Measurements from ENCODE around the gene MYBPC3. TPM values are rescaled to one million over a fixed set of nuclear protein-coding genes. Genes with fewer than 3 reads are reported as not detected.

The MYBPC3 gene
- total and polyA plus RNA-seq, 2 donors (not counting 1 experiment from before 2014, with no cell fraction given), result not detected

DNA sequence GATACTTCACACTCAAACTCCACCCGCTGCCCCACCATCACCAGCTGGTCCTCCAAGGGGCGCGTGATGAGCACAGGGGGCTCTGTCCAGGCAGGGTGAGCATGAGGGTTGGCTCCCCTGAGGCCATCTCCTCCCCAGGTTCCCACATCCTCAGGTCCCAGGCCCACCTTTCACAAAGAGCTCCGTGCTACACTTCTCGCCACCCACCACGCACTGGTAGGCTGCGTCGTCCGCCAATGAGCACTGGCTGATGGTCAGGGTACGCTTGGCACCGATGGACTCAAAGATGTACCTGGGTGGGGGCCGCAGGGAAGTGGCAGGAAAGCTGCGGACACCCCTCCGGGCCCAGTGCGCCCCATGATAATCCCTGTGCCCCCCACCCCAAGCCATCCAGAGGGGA, 9.6 kb downstream of the MYBPC3 start:
- no peak for TF ChIP-seq EZH2 (IDR thresholded peaks at IDR 0.05; ENCODE audit: low read length, missing control alignments)
- TF ChIP-seq, protein P1, sequence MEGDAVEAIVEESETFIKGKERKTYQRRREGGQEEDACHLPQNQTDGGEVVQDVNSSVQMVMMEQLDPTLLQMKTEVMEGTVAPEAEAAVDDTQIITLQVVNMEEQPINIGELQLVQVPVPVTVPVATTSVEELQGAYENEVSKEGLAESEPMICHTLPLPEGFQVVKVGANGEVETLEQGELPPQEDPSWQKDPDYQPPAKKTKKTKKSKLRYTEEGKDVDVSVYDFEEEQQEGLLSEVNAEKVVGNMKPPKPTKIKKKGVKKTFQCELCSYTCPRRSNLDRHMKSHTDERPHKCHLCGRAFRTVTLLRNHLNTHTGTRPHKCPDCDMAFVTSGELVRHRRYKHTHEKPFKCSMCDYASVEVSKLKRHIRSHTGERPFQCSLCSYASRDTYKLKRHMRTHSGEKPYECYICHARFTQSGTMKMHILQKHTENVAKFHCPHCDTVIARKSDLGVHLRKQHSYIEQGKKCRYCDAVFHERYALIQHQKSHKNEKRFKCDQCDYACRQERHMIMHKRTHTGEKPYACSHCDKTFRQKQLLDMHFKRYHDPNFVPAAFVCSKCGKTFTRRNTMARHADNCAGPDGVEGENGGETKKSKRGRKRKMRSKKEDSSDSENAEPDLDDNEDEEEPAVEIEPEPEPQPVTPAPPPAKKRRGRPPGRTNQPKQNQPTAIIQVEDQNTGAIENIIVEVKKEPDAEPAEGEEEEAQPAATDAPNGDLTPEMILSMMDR (conservative IDR thresholded peaks at IDR 0.05 in 1 of 2, IDR thresholded peaks at IDR 0.05 in 1 of 2; ENCODE audit: low read depth in 1 of 2, low read length in 2 of 2), result no peak
- Histone ChIP-seq H2AFZ (ENCODE audit: low read length) (no peak overlapping the region), H3K4me1 (ENCODE audit: control insufficient read depth, extremely low read depth, insufficient read depth, low read length) (no peaks in the 10 kb centered on the region), H3K4me2 (ENCODE audit: extremely low read depth, insufficient read depth, low read length) (no peak overlapping the region), H4K20me1 (ENCODE audit: control insufficient read depth, extremely low read depth, insufficient read depth, low read length) (no peaks in the 10 kb centered on the region), H3K4me3 (replicated peaks in 1 of 4; ENCODE audit: control extremely low read depth in 1 of 4, insufficient read depth in 1 of 4, low read depth in 3 of 4, low read length in 4 of 4) (no peak overlapping the region), H3K27ac (ENCODE audit: insufficient read depth, low read length) (no peak overlapping the region), H3K9me3 (ENCODE audit: control insufficient read depth, insufficient read depth, low read depth, low read length) (no peaks in the 10 kb centered on the region), H3K27me3 (ENCODE audit: control insufficient read depth, insufficient read depth, low read length) (peaks cover 7% of the 10 kb centered on the region), H3K79me2 (ENCODE audit: control insufficient read depth, insufficient read depth, low read length) (no peaks in the 10 kb centered on the region), H3K36me3 (ENCODE audit: control insufficient read depth, insufficient read depth, low read length) (no peaks in the 10 kb centered on the region), H3K9ac (ENCODE audit: insufficient read depth, low read length) (no peak overlapping the region)
- no peak for DNase-seq (ENCODE audit: low read depth in 2 of 2)

DNA sequence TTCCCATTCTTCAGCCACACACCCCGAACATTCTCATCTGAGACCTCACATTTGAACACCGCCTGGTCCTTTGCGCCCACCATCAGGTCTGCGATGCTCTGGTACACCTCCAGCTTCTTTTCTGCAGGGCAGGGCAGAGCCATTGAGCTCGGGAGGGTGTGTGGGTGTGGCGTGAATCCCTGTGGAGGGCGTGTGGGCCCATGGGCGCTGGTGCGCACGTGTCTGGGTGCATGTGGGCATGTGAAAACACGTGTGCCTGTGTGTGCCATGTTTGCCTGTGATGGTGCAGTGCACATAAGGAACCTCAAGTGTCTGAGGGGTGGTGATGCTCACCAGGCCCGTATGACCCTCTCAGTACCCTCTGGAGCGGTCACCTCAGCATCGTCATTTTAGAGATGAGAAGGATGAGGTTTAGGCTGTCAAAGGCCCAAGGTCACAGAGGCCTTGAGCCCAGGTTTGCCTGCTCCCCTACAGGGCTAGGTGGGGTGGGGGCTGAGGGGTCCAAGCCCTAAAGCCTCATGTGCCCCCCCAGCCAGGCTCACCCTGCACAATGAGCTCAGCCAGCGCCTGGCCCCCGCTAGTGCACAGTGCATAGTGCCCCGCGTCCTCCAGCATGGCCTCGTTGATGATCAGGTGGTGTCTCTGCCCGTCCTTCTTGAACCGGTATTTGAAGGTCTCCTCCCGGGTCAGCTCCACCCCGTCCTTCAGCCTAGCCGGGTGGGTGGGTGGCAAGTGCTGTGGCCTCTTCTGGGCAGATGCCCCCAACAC, 10.3 kb downstream of the MYBPC3 start:
- Histone ChIP-seq H2AFZ (ENCODE audit: low read length) (no peak overlapping the region), H3K36me3 (ENCODE audit: control insufficient read depth, insufficient read depth, low read length) (no peaks in the 10 kb centered on the region), H3K9me3 (ENCODE audit: control insufficient read depth, insufficient read depth, low read depth, low read length) (no peaks in the 10 kb centered on the region), H3K79me2 (ENCODE audit: control insufficient read depth, insufficient read depth, low read length) (no peaks in the 10 kb centered on the region), H4K20me1 (ENCODE audit: control insufficient read depth, extremely low read depth, insufficient read depth, low read length) (no peaks in the 10 kb centered on the region), H3K27me3 (ENCODE audit: control insufficient read depth, insufficient read depth, low read length) (peaks cover 7% of the 10 kb centered on the region), H3K4me3 (replicated peaks in 1 of 4; ENCODE audit: control extremely low read depth in 1 of 4, insufficient read depth in 1 of 4, low read depth in 3 of 4, low read length in 4 of 4) (no peak overlapping the region), H3K4me2 (ENCODE audit: extremely low read depth, insufficient read depth, low read length) (no peak overlapping the region), H3K9ac (ENCODE audit: insufficient read depth, low read length) (no peak overlapping the region), H3K4me1 (ENCODE audit: control insufficient read depth, extremely low read depth, insufficient read depth, low read length) (no peaks in the 10 kb centered on the region), H3K27ac (ENCODE audit: insufficient read depth, low read length) (no peak overlapping the region)
- DNase-seq (ENCODE audit: low read depth in 2 of 2), result no peak
- TF ChIP-seq, protein P1 (conservative IDR thresholded peaks at IDR 0.05 in 1 of 2, IDR thresholded peaks at IDR 0.05 in 1 of 2; ENCODE audit: low read depth in 1 of 2, low read length in 2 of 2), result no peak
- no peak for TF ChIP-seq EZH2 (IDR thresholded peaks at IDR 0.05; ENCODE audit: low read length, missing control alignments)

DNA sequence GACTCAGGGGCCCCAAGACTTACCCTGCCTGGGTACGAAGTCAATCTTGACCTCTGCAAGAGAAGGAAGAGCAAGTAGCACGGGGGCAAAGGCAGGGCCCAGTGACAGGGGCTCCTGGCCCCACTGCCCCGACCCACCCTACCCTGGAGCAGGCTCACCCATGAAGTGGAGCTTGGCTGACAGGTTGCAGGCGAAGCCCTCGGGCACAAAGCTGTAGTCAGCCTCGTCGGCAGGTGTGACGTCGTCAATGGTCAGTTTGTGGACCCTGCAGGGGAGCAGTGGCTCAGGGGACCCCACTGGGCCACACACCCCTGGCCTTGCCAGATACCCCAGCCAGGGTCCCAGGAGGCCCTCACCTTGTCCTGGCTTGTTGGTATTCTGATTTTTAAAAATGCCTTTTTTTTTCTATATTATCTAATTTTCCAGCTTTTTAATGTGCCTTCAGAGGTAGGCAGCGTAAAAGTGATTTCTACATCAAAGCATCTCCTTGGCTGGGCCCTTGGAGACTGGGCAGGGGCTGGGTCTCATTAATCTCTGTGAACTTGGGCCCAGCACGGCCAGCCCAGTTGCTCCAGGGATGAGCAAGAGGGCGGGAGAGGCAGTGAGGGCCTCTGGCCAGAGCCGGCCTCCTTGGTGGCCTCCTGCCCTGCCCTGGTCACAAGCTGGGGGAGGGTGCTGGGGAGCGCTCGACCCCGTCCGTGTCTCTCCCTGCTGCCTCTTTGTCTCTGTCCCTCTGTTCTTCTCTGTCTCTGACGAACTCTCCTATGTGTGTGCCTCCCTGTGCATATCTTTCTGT, 11.3 kb downstream of the MYBPC3 start:
- no peak for DNase-seq (ENCODE audit: low read depth in 2 of 2)
- Histone ChIP-seq H3K36me3 (ENCODE audit: control insufficient read depth, insufficient read depth, low read length) (no peaks in the 10 kb centered on the region), H3K79me2 (ENCODE audit: control insufficient read depth, insufficient read depth, low read length) (no peaks in the 10 kb centered on the region), H3K9ac (ENCODE audit: insufficient read depth, low read length) (no peak overlapping the region), H2AFZ (ENCODE audit: low read length) (no peak overlapping the region), H3K27me3 (ENCODE audit: control insufficient read depth, insufficient read depth, low read length) (peaks cover 5% of the 10 kb centered on the region), H3K4me3 (replicated peaks in 1 of 4; ENCODE audit: control extremely low read depth in 1 of 4, insufficient read depth in 1 of 4, low read depth in 3 of 4, low read length in 4 of 4) (no peak overlapping the region), H4K20me1 (ENCODE audit: control insufficient read depth, extremely low read depth, insufficient read depth, low read length) (no peaks in the 10 kb centered on the region), H3K4me2 (ENCODE audit: extremely low read depth, insufficient read depth, low read length) (no peak overlapping the region), H3K4me1 (ENCODE audit: control insufficient read depth, extremely low read depth, insufficient read depth, low read length) (no peaks in the 10 kb centered on the region), H3K9me3 (ENCODE audit: control insufficient read depth, insufficient read depth, low read depth, low read length) (no peaks in the 10 kb centered on the region), H3K27ac (ENCODE audit: insufficient read depth, low read length) (no peak overlapping the region)
- TF ChIP-seq, protein P1 (conservative IDR thresholded peaks at IDR 0.05 in 1 of 2, IDR thresholded peaks at IDR 0.05 in 1 of 2; ENCODE audit: low read depth in 1 of 2, low read length in 2 of 2), result no peak
- no peak for TF ChIP-seq EZH2 (IDR thresholded peaks at IDR 0.05; ENCODE audit: low read length, missing control alignments)
